Adrenal gland (tissue), 12 donors: ENCODE results near the gene GP5. TPM values are rescaled to one million over a fixed set of nuclear protein-coding genes. Genes with fewer than 3 reads are reported as not detected.

Source experiments
- DNase-seq, 7 donors: peaks; one replicate each; pipeline ENCODE4 v3.0.0-alpha.2; 2019 to 2020
- H3K27ac ChIP-seq, 5 donors: fragments of 200-600 bp; sonication (generic) in 4 of 5; 1 replicate in 3 of 5; 2 replicates in 2 of 5; pipeline versions ENCODE4 v1.5.1 to v1.8.0; 2016 to 2020; ENCODE audit warnings: mild to moderate bottlenecking in 1 of 5
- H3K27me3 ChIP-seq: fragments of 200-600 bp; 2 replicates; pipeline ENCODE4 v1.8.0; 2021
- H3K36me3 ChIP-seq, 2 donors: fragments of 200-600 bp; replicated peaks in 1 of 2; 1 replicate in 1 of 2; 2 replicates in 1 of 2; pipeline versions ENCODE4 v1.5.1 to v1.8.0; 2018 to 2022
- H3K4me1 ChIP-seq, 2 donors: fragments of 200-600 bp; replicated peaks in 1 of 2; 1 replicate in 1 of 2; 2 replicates in 1 of 2; pipeline versions ENCODE4 v1.5.1 to v1.8.0; 2018 to 2021
- H3K4me3 ChIP-seq, 4 donors: fragments of 200-600 bp; sonication (generic) in 3 of 4; one replicate each; pipeline ENCODE4 v1.5.1; 2016 to 2018
- H3K9me3 ChIP-seq, 3 donors: fragments of 200-600 bp; sonication (generic) in 1 of 3; replicated peaks in 1 of 3; 1 replicate in 2 of 3; 2 replicates in 1 of 3; pipeline versions ENCODE4 v1.5.1 to v1.8.0; 2016 to 2021
- CTCF ChIP-seq, 6 experiments: fragments of 450-650 bp in 4 of 6; fragments of 200-600 bp in 2 of 6; sonication (generic) in 1 of 6; IDR thresholded peaks; 1 replicate in 5 of 6; 2 replicates in 1 of 6; pipeline versions ENCODE4 v1.5.1 to v1.8.0; 2016 to 2021; ENCODE audit warnings: antibody characterized with exemption in 6 of 6, mild to moderate bottlenecking in 2 of 6, moderate library complexity in 1 of 6
- POLR2A ChIP-seq, 2 donors: fragments of 450-650 bp; IDR thresholded peaks; one replicate each; pipeline ENCODE4 v1.6.1; 2017; ENCODE audit warnings: antibody characterized with exemption in 2 of 2, mild to moderate bottlenecking in 2 of 2, moderate library complexity in 1 of 2
- WGBS, 4 donors: extraction: QIAGEN DNeasy Blood & Tissue Kit in 2 of 4; methylation state at CpG; one replicate each; pipeline versions ENCODE4 v1.1.5 to v1.1.7; 2013 to 2017; 5-methylcytosine and 5-hydroxymethylcytosine counted together
- intact Hi-C, 2 donors: fragments of 100-400 bp; cut with DNase I; formaldehyde crosslinking; loops; one replicate each; pipeline versions ENCODE4 v1.14.1 to v1.15.0; 2022 to 2023
- polyA plus RNA-seq, 3 donors: library from polyadenylated mRNA; stranded (reverse); fragments of 200-250 nt in 2 of 3; fragments of 350-450 nt in 1 of 3; fragmentation: Illumina TruSeq in 1 of 3; extraction: RNeasy Lipid Tissue Mini Kit (QIAGEN cat#74804) in 1 of 3; gene quantifications; one replicate each; pipeline ENCODE4 v1.2.3, GENCODE V29; 2013 to 2014
- total RNA-seq, 9 donors: library from RNA; depleted of rRNA in 4 of 9; stranded (reverse); fragments of >200 nt in 4 of 9; fragments of 120-200 nt in 1 of 9; fragmentation: NEBNext Ultra II Directional in 1 of 9; extraction: Animal tissue kit (Norgen Biotek cat#: 25700) in 1 of 9; gene quantifications; one replicate each; pipeline versions ENCODE4 v1.1.0 to v1.2.4, GENCODE V29; 2013 to 2023
- donor health status: healthy with polysubstance abuse.
- donor health status: Bipolar disorder and iron deficiency.
- donor health status: DM: yes; HTN: yes; CAD: no.
- donor health status: DM: no; HTN: no; CAD: no.
- donor health status: DM: no; HTN: no; CAD: no.
- donor health status: DM: yes; HTN: yes; CAD: no.

GP5 gene
- total and polyA plus RNA-seq, 12 donors, result 0.08 to 0.28 (median 0.11) TPM; not detected in 9

- no peak overlapping the region for H3K27ac ChIP-seq
- TF ChIP-seq POLR2A (IDR thresholded peaks at IDR 0.05) (no peak), CTCF (IDR thresholded peaks at IDR 0.05) (no peak)
- H3K4me3 ChIP-seq, result no peak overlapping the region
- H3K4me1 ChIP-seq, result no peaks in the 10 kb centered on the region
- WGBS, 4 donors, result 72 to 84% (median 81%) methylated on average over 3 of the region's 3 CpGs
- no peaks in the 10 kb centered on the region for H3K36me3 ChIP-seq
- H3K27me3 ChIP-seq, result peaks cover 7% of the 10 kb centered on the region
- DNase-seq, result no peak
- intact Hi-C loops, result no loop called here
- no peaks in the 10 kb centered on the region for H3K9me3 ChIP-seq
These were observed 34.8 kb downstream of the GP5 start for GRCh38 chr3:194364314-194364651.

- no peaks in the 10 kb centered on the region for H3K27me3 ChIP-seq
- H3K27ac ChIP-seq, result no peak overlapping the region
- no peak overlapping the region for H3K4me3 ChIP-seq
- H3K9me3 ChIP-seq, result no peaks in the 10 kb centered on the region
- TF ChIP-seq CTCF (IDR thresholded peaks at IDR 0.05), result no peak
- TF ChIP-seq POLR2A (IDR thresholded peaks at IDR 0.05), result no peak
- no peak for DNase-seq
- no peaks in the 10 kb centered on the region for H3K36me3 ChIP-seq
- 88 to 94% (median 92%) methylated on average over 18 of the region's 18 CpGs for WGBS, 4 donors
- intact Hi-C loops, result no loop called here
- H3K4me1 ChIP-seq, result no peaks in the 10 kb centered on the region
These were observed 38.5 kb downstream of the GP5 start for GRCh38 chr3:194360568-194360967.

- no peak overlapping the region for H3K27ac ChIP-seq
- H3K9me3 ChIP-seq, result no peaks in the 10 kb centered on the region
- WGBS, 4 donors, result 78 to 82% (median 80%) methylated on average over 11 of the region's 11 CpGs
- H3K4me3 ChIP-seq, result no peak overlapping the region
- H3K36me3 ChIP-seq, result no peaks in the 10 kb centered on the region
- no peaks in the 10 kb centered on the region for H3K4me1 ChIP-seq
- no peak for DNase-seq
- H3K27me3 ChIP-seq, result no peaks in the 10 kb centered on the region
- intact Hi-C loops, result no loop called here
- no peak for TF ChIP-seq POLR2A (IDR thresholded peaks at IDR 0.05)
- no peak for TF ChIP-seq CTCF (IDR thresholded peaks at IDR 0.05)
These were observed 41.4 kb downstream of the GP5 start for GRCh38 chr3:194357681-194358080.

- no peak for DNase-seq
- Histone ChIP-seq H3K27me3 (no peaks in the 10 kb centered on the region), H3K27ac (no peak overlapping the region), H3K36me3 (no peaks in the 10 kb centered on the region), H3K9me3 (no peaks in the 10 kb centered on the region), H3K4me3 (no peak overlapping the region), H3K4me1 (no peaks in the 10 kb centered on the region)
- intact Hi-C loops, result no loop called here
- 53 to 59% (median 57%) methylated on average over 7 of the region's 7 CpGs for WGBS, 4 donors
- TF ChIP-seq CTCF (IDR thresholded peaks at IDR 0.05), result no peak
- no peak for TF ChIP-seq POLR2A (IDR thresholded peaks at IDR 0.05)
These were observed 43.7 kb downstream of the GP5 start for GRCh38 chr3:194355379-194355778.
